Measurements from ENCODE around the gene JUP. TPM values are rescaled to one million over a fixed set of nuclear protein-coding genes. Genes with fewer than 3 reads are reported as not detected.

JUP gene
- total RNA-seq, 1 experiment from 2014 or later = 111 TPM

DNA sequence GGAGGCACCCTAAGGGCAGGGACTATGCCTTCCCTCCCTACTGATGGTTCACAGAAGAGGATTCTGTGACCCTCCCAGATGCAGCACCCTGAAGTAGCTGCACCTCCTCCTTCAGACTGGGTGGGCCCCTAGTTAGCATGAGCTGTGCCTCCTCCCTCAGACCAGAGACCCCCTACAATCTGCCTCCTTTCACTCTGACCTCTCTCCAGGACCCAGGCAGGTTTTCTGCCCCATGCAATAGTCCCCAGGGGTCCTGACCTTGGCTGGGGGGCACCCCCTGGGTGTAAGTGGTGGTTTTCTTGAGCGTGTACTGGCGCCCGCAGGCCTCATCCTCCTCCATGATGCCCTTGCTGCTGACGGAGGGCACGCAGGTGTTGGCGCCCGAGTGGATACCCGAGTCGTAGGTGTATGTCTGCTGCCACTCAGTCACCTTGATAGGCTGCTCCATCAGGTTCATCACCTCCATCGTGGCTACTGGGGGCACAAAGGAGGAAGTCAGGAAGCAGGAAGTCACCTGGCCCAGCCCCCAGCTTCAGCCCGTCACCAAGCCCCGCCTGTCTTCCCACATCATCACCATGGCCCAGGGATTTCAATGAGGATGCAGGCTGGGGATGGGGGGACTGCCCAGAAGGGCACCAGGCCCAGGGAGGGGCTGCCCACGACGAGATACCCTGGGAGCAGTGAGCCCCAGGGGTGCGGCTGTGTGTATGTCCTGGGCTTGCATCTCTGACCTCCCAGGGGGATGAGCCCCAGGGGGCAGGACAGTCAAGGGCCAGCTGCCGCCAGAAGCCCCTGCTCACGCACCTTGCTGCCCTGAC lies 14.9 kb downstream of the JUP start:
- in situ Hi-C loops (cut with HindIII; ENCODE audit: low pct_unique_long_range_greater_than_20kb, low sequenced_read_pairs) = no loop called here
- no peak for DNase-seq (ENCODE audit: low read depth)

GRCh38 chr17:41769985-41770384 lies 16.5 kb downstream of the JUP start:
- in situ Hi-C loops (cut with HindIII; ENCODE audit: low pct_unique_long_range_greater_than_20kb, low sequenced_read_pairs) = no loop called here
- no peak for DNase-seq (ENCODE audit: low read depth)

DNA sequence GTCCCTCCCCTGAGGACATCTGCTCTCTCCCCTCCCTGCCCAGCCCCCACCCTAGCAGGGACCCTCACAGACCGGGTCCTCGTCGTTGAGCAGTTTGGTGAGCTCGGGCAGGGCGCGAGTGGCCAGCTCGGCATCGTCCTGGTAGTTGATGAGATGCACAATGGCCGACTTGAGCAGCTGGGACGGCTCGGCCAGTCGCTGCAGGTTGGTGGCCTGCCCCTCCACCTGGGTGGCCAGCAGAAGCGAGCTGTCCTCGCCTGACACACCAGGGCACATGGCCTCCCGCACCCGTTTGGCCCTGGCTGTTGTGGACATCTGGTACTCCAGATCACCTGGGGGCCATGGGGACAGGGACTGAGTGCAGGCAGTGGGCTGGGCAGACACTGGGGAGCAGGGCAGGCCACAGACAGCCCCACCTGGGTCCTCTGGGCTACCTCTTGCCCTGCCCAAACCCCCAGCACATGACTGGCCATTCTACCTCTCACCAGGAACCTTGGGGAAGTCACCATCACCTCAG lies 17.1 kb downstream of the JUP start:
- no peak for DNase-seq (ENCODE audit: low read depth)
- in situ Hi-C loops (cut with HindIII; ENCODE audit: low pct_unique_long_range_greater_than_20kb, low sequenced_read_pairs) = no loop called here

- in situ Hi-C loops (cut with HindIII; ENCODE audit: low pct_unique_long_range_greater_than_20kb, low sequenced_read_pairs) = no loop called here
- no peak for DNase-seq (ENCODE audit: low read depth)
Measured at GRCh38 chr17:41768682-41769288, 17.7 kb downstream of the JUP start.

DNA sequence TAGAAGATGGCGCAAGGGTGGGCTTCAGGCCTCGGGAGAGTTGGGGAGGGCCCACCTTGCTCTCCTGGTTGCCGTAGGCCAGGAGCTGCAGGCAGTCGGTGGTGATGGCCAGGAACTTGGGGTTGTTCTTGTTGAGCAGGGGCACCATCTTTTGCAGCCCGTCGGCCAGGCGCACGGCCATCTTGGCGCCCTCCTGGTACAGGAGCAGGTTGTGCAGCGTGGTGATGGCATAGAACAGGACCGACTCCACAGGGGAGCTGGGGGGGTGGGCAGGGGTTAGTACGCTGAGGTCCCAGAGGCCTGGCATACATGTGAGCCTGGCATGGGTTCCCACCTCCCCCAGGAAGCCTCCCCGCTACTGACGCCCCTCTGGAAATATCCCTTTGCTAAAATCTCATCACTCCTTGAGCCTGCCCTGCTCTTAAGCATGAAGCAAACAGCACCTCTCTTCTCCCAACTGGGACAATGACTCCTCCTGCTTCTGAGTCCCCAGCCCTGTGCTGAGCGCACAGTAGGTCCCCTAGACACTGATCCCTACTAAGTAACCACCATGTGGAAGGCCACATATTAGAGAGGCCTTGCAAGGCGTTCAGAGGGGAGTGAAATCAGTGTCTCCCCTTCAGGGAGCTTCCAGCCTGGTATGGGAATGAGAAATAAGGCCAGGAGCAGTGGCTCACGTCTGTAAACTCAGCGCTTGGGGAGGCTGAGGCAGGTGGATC lies 19.0 kb downstream of the JUP start:
- in situ Hi-C loops (cut with HindIII; ENCODE audit: low pct_unique_long_range_greater_than_20kb, low sequenced_read_pairs) = no loop called here
- DNase-seq (ENCODE audit: low read depth) = no peak

DNA sequence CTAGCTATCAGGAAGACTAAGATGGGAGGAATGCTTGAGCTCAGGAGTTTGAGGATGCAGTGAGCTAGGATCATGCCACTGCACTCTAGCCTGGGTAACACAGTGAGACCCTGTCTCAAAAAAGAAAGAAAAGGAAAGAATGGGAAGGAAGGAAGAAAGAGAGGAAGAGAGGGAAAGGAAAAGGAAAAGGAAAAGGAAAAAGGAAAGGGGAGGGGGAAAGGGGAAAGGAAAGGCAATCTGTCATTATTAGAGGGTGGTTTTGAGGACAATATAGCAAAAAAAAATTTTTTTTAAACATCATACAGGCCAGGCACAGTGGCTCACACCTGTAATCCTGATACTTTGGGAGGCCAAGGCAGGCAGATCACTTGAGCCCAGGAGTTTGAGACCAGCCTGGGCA lies 20.4 kb downstream of the JUP start:
- DNase-seq (ENCODE audit: low read depth) = no peak
- in situ Hi-C loops (cut with HindIII; ENCODE audit: low pct_unique_long_range_greater_than_20kb, low sequenced_read_pairs) = no loop called here

DNA sequence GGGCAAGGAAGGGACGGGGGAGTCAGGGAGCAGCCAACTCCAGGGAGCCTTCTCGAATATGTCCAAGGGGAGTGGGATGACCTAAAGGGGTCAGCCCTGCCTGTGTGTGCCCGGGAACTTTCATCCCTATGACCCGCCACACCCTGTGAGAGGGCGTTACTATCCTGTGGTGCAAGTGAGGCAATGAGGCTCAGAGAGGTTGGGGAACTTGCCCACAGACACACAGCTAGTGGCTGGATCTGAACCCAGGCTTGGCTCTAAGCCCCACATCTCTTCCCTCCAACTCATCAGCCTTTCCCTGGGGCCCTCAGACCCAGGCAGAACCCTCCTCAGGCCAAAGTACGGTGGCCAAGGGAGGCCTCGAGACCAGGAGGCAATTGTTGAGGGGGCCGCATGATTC lies 23.2 kb downstream of the JUP start:
- in situ Hi-C loops (cut with HindIII; ENCODE audit: low pct_unique_long_range_greater_than_20kb, low sequenced_read_pairs) = no loop called here
- DNase-seq (ENCODE audit: low read depth) = no peak

GRCh38 chr17:41762841-41763240 lies 23.7 kb downstream of the JUP start:
- no peak for DNase-seq (ENCODE audit: low read depth)
- in situ Hi-C loops (cut with HindIII; ENCODE audit: low pct_unique_long_range_greater_than_20kb, low sequenced_read_pairs) = no loop called here

DNA sequence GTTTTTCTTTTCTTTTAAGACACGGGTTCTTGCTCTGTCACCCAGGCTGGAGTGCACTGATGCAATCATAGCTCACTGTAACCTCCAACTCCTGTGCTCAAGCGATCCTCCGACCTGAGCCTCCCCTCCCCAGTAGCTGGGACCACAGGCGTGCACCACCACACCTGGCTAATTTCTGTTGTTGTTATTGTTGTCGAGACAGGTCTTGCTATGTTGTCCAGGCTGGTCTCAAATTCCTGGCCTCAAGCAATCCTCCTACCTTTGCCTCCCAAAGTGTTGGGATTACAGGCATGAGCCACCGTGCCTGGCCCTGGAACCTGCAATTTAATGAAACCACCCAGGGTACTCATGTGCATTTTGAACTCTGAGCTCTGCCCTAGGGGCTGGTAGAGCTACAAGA lies 24.1 kb downstream of the JUP start:
- in situ Hi-C loops (cut with HindIII; ENCODE audit: low pct_unique_long_range_greater_than_20kb, low sequenced_read_pairs) = no loop called here
- no peak for DNase-seq (ENCODE audit: low read depth)

DNA sequence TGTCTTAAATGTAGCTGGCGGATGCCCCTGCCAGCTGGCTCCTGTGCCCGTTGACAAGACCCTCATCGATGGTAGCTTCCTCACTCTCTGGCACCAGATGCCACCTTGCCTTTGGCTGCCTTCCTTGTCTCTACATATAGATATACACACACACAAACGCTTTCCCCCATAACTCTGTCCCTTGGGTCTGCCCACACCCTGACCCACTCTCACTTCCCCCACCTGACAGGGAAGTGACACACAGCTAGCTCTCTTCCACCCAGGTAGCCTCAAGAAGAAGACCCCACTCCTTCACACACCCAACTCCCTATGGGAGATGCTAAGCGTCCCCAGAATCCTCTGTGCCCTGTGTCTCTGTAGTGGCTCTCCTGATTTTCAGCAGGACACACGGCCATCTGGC lies 25.6 kb downstream of the JUP start:
- in situ Hi-C loops (cut with HindIII; ENCODE audit: low pct_unique_long_range_greater_than_20kb, low sequenced_read_pairs) = no loop called here
- no peak for DNase-seq (ENCODE audit: low read depth)

- in situ Hi-C loops (cut with HindIII; ENCODE audit: low pct_unique_long_range_greater_than_20kb, low sequenced_read_pairs) = no loop called here
- DNase-seq (ENCODE audit: low read depth) = no peak
Measured at GRCh38 chr17:41758601-41759000, 27.9 kb downstream of the JUP start.

DNA sequence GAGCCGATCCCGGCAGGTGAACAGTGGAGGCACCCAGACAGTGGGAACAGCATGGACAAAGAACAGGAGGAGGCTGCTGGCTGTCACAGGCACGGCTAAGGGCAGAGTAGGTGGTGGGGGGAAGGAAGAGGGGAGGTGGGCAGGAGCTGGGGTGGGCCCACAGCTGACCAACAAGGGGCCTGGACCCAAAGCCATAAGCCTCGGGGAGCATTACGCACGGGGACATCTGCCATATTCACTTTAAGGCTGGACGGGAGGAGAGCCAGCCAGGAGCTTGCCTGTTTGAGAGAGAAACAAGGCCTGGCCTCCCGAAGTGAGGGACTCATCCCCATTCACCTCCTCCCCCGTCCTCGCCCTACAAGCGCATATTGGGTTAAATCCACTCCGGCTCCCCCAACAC lies 32.4 kb downstream of the JUP start:
- no peak for DNase-seq (ENCODE audit: low read depth)
- in situ Hi-C loops (cut with HindIII; ENCODE audit: low pct_unique_long_range_greater_than_20kb, low sequenced_read_pairs) = no loop called here

DNA sequence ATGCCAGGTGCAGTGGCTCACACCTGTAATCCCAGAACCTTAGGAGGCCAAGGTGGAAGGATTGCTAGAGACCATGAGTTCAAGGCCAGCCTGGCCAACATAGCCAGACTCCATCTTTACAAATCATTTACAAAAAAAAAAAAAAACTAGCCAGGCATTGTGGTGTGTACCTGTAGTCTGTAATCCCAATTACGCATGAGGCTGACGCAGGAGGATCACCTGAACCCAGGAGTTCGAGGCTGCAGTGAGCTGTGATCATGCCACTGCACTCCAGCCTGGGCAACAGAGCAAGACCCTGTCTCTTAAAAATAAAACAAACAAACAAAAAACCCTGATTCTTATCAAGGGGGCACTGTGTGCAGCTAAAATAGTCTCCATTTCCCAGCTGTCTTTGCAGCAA lies 35.2 kb downstream of the JUP start:
- in situ Hi-C loops (cut with HindIII; ENCODE audit: low pct_unique_long_range_greater_than_20kb, low sequenced_read_pairs) = no loop called here
- no peak for DNase-seq (ENCODE audit: low read depth)

DNA sequence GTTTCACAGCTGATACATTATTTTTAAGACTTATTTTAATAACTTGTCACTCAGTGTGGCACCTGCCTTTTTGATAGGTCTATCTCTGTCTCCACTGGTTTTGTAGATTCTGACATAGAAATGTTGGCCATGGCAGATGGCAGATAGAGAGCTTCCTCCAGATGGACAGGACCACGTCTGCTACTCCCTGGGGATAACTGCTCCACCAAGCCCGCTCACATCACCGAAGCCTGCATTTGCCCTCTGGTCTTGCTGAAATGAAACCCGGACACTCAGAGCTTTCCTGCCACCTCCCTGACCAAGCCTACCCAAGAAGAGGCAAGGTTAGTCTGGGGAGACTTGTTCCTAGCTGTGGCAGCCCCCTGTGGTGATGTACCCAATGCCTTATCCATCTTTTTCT lies 35.6 kb downstream of the JUP start:
- in situ Hi-C loops (cut with HindIII; ENCODE audit: low pct_unique_long_range_greater_than_20kb, low sequenced_read_pairs) = no loop called here
- DNase-seq (ENCODE audit: low read depth) = no peak

- DNase-seq (ENCODE audit: low read depth) = no peak
- in situ Hi-C loops (cut with HindIII; ENCODE audit: low pct_unique_long_range_greater_than_20kb, low sequenced_read_pairs) = no loop called here
Measured at GRCh38 chr17:41748275-41748674, 38.2 kb downstream of the JUP start.

DNA sequence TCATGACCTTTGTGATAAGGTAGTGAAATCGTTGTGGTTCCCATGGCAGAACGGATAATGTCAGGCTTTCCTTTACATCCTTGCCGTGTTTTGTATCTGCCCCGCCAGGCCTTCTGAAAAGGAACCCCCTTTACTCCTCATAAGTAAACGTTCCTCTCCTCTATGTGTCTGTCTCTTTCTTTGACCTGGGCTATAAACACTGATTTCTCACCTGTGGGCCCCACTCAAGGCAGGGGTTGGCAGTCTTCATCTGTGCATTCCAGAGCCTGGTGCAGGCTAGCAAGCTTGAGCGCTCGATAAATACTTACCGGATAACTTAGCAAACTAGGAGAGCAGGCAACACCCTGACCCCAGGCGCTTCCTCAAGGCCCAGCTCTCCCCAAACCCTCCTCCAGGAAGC lies 44.8 kb downstream of the JUP start:
- in situ Hi-C loops (cut with HindIII; ENCODE audit: low pct_unique_long_range_greater_than_20kb, low sequenced_read_pairs) = no loop called here
- DNase-seq (ENCODE audit: low read depth) = no peak

DNA sequence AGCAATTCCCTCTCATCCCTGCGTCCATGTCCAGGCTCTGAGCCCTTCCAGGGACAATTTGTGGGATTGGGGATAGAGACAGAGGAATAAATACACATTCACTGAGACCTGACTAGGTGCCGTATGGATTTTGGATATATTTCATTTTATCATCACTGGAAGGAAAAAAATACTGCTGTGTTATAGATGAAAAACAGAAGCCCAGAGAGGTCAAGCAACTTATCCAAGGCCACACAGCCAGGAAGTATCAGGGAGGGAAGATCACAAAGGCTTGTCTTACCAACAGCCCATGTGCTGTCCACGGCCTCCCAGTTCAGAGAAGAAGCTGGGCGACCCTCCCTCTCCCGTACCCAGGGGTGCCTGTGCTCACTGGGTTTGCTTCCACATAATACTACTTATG lies 46.0 kb downstream of the JUP start:
- in situ Hi-C loops (cut with HindIII; ENCODE audit: low pct_unique_long_range_greater_than_20kb, low sequenced_read_pairs) = no loop called here
- no peak for DNase-seq (ENCODE audit: low read depth)

GRCh38 chr17:41739661-41740352 lies 46.7 kb downstream of the JUP start:
- peak; percentile 38 for DNase-seq (ENCODE audit: low read depth)
- in situ Hi-C loops (cut with HindIII; ENCODE audit: low pct_unique_long_range_greater_than_20kb, low sequenced_read_pairs) = no loop called here

DNA sequence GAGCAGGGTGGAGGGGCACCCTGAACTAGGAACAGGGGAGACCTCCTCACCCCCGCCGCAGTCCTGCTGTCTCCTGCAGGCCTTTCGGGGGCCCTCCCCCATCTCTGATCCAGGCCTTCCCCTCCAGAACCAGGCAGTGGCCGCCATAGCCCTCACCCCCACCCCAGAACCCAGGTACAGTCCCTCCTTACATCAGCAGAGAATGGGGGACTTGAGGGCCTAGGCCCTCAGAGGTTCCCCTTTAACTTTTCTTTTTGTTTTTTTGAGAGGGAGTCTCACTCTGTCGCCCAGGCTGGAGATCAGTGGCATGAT lies 47.8 kb downstream of the JUP start:
- in situ Hi-C loops (cut with HindIII; ENCODE audit: low pct_unique_long_range_greater_than_20kb, low sequenced_read_pairs) = no loop called here
- DNase-seq (ENCODE audit: low read depth) = no peak

Measured in Caki2 (cell line).